Breast epithelium (tissue), 3 donors: ENCODE measurements around the gene TMEM132D.

Experiments
- CTCF ChIP-seq, 3 donors: fragments of 450-650 bp; IDR thresholded peaks; one replicate each; pipeline ENCODE4 v1.5.1; 2016 to 2017; ENCODE audit warnings: antibody characterized with exemption in 3 of 3, mild to moderate bottlenecking in 3 of 3, moderate library complexity in 3 of 3
- POLR2A ChIP-seq: fragments of 450-650 bp; IDR thresholded peaks from one replicate; pipeline ENCODE4 v1.6.1; 2016; ENCODE audit warnings: antibody characterized with exemption, mild to moderate bottlenecking, moderate library complexity
- POLR2AphosphoS5 ChIP-seq, 3 donors: sonication (generic); formaldehyde crosslinking; IDR thresholded peaks; one replicate each; pipeline ENCODE4 v1.6.1; 2017; ENCODE audit warnings: antibody characterized with exemption in 3 of 3

GRCh38 chr12:129520739-129521138 is 383.1 kb downstream of the TMEM132D start:
- no peak for TF ChIP-seq CTCF (IDR thresholded peaks at IDR 0.05)
- no peak for TF ChIP-seq POLR2AphosphoS5 (IDR thresholded peaks at IDR 0.05)
- no peak for TF ChIP-seq POLR2A
